IMR-90 (cell line): ENCODE results near the gene AHNAK2. TPM values are rescaled to one million over a fixed set of nuclear protein-coding genes. Genes with fewer than 3 reads are reported as not detected.
"Not testable (repeated sequence)": the region's sequence is repeated elsewhere in the genome, so short reads cannot be mapped to it uniquely, and the experiment has no call there.

ENCODE experiments used
- ATAC-seq: fragments of 200-7000 bp; cut with Tn5 transposase; 2 replicates; pipeline ENCODE4 v1.9.1; 2020; ENCODE audit warnings: low read depth, mild to moderate bottlenecking, moderate library complexity
- BruUV-seq: library from RNA; stranded (reverse); fragments of 400-500 nt; replicated peaks from 2 replicates; lab custom pipeline; 2021; lab: Mats Ljungman, UMichigan
- CTCF ChIA-PET: fragments of 300-600 bp; formaldehyde crosslinking; extraction: SDS; loops from one replicate; lab custom pipeline; 2021; ENCODE audit warnings: antibody characterized with exemption; lab: Yijun Ruan, JAX
- POLR2A ChIA-PET: fragments of 300-600 bp; sonication (Branson Sonifier 250); formaldehyde crosslinking; loops from one replicate; lab custom pipeline; 2022; ENCODE audit warnings: antibody characterized with exemption; ENCODE audit not compliant: unreplicated experiment; lab: Charles Lee
- DNase-seq: peaks from one replicate; pipeline ENCODE4 v3.0.0; 2013
- H2AFZ ChIP-seq: replicated peaks from 2 replicates; pipeline ENCODE3; 2013; ENCODE audit warnings: low read length, mild to moderate bottlenecking; ENCODE audit not compliant: poor library complexity
- H2AK5ac ChIP-seq: 2 replicates; pipeline ENCODE4 v1.6.1; 2013; ENCODE audit warnings: low read depth, low read length, inconsistent platforms
- H2AK9ac ChIP-seq: replicated peaks from 2 replicates; pipeline ENCODE3; 2013; ENCODE audit warnings: mild to moderate bottlenecking, low read depth, low read length, moderate library complexity; ENCODE audit not compliant: poor library complexity
- H2BK120ac ChIP-seq: 2 replicates; pipeline ENCODE4 v1.6.1; 2013; ENCODE audit warnings: low read depth, low read length, inconsistent platforms
- H2BK15ac ChIP-seq: 3 replicates; pipeline ENCODE4 v1.6.1; 2013; ENCODE audit warnings: low read depth, low read length, inconsistent platforms
- H2BK20ac ChIP-seq: 2 replicates; pipeline ENCODE4 v1.6.1; 2013; ENCODE audit warnings: low read depth, mild to moderate bottlenecking, inconsistent platforms, low read length, moderate library complexity
- H2BK5ac ChIP-seq: 2 replicates; pipeline ENCODE4 v1.6.1; 2013; ENCODE audit warnings: mild to moderate bottlenecking, low read depth, low read length, inconsistent platforms; ENCODE audit not compliant: poor library complexity, severe bottlenecking
- H3K14ac ChIP-seq: replicated peaks from 2 replicates; pipeline ENCODE4 v1.6.1; 2013; ENCODE audit warnings: low read depth, low read length, inconsistent platforms
- H3K18ac ChIP-seq: 2 replicates; pipeline ENCODE4 v1.6.1; 2013; ENCODE audit warnings: low read depth, low read length, control low read depth
- H3K23ac ChIP-seq: 2 replicates; pipeline ENCODE4 v1.6.1; 2013; ENCODE audit warnings: low read depth, low read length, inconsistent platforms
- H3K27ac ChIP-seq: 2 replicates; pipeline ENCODE4 v1.5.1; 2013; ENCODE audit warnings: mild to moderate bottlenecking, control low read depth, low read length; ENCODE audit not compliant: insufficient read depth
- H3K27me3 ChIP-seq: 2 replicates; pipeline ENCODE4 v1.6.1; 2013; ENCODE audit warnings: low read length; ENCODE audit not compliant: control insufficient read depth, insufficient read depth
- H3K36me3 ChIP-seq: 2 replicates; pipeline ENCODE4 v1.6.1; 2013; ENCODE audit warnings: low read length, mixed read lengths; ENCODE audit not compliant: control insufficient read depth, insufficient read depth
- H3K4ac ChIP-seq: 2 replicates; pipeline ENCODE4 v1.6.1; 2013; ENCODE audit warnings: low read depth, low read length, inconsistent platforms
- H3K4me1 ChIP-seq: 2 replicates; pipeline ENCODE4 v1.6.1; 2013; ENCODE audit warnings: low read length, mixed read lengths; ENCODE audit not compliant: control insufficient read depth, insufficient read depth
- H3K4me2 ChIP-seq: 2 replicates; pipeline ENCODE4 v1.6.1; 2013; ENCODE audit warnings: low read depth, mild to moderate bottlenecking, control low read depth, low read length, moderate library complexity
- H3K4me3 ChIP-seq: 2 replicates; pipeline ENCODE4 v1.5.1; 2013; ENCODE audit warnings: low read depth, mild to moderate bottlenecking, control low read depth, low read length, moderate library complexity; ENCODE audit not compliant: insufficient read depth
- H3K56ac ChIP-seq: 2 replicates; pipeline ENCODE4 v1.6.1; 2013; ENCODE audit warnings: low read length, inconsistent platforms; ENCODE audit not compliant: insufficient read depth; ENCODE audit errors: extremely low read depth
- H3K79me1 ChIP-seq, 2 experiments: 2 replicates each; pipeline ENCODE4 v1.6.1; 2013; ENCODE audit warnings: low read length in 2 of 2, inconsistent platforms in 1 of 2, low read depth in 1 of 2
- H3K9ac ChIP-seq: 2 replicates; pipeline ENCODE4 v1.6.1; 2013; ENCODE audit warnings: low read depth, low read length, control low read depth
- H3K9me1 ChIP-seq: 2 replicates; pipeline ENCODE4 v1.6.1; 2013; ENCODE audit warnings: low read length, inconsistent platforms; ENCODE audit not compliant: insufficient read depth
- H3K9me3 ChIP-seq: 2 replicates; pipeline ENCODE4 v1.6.1; 2013; ENCODE audit warnings: low read length; ENCODE audit not compliant: control insufficient read depth, insufficient read depth
- H4K20me1 ChIP-seq: 2 replicates; pipeline ENCODE4 v1.6.1; 2013; ENCODE audit warnings: low read length, inconsistent platforms; ENCODE audit not compliant: insufficient read depth
- H4K5ac ChIP-seq: 2 replicates; pipeline ENCODE4 v1.6.1; 2013; ENCODE audit warnings: mild to moderate bottlenecking, low read depth, low read length, control low read depth
- H4K8ac ChIP-seq, 2 experiments: 2 replicates each; pipeline ENCODE4 v1.6.1; 2013; ENCODE audit warnings: low read depth in 2 of 2, low read length in 2 of 2, control low read depth in 1 of 2, inconsistent platforms in 1 of 2
- H4K91ac ChIP-seq: 2 replicates; pipeline ENCODE4 v1.6.1; 2013; ENCODE audit warnings: low read depth, low read length, inconsistent platforms; ENCODE audit not compliant: insufficient read depth
- BHLHE40 ChIP-seq: fragments of 150-350 bp; IDR thresholded peaks from 2 replicates; pipeline ENCODE4 v1.6.1; 2016; ENCODE audit warnings: mild to moderate bottlenecking, low read depth, low read length
- MAZ ChIP-seq: IDR thresholded peaks from 2 replicates; pipeline ENCODE4 v1.6.1; 2012; ENCODE audit warnings: low read depth, mild to moderate bottlenecking, low read length, improper control_type of control experiment, moderate library complexity, borderline replicate concordance
- NFE2L2 ChIP-seq: fragments of 150-350 bp; IDR thresholded peaks from 2 replicates; pipeline ENCODE4 v1.6.1; 2016; ENCODE audit warnings: low read depth, mild to moderate bottlenecking, low read length
- RAD21 ChIP-seq: IDR thresholded peaks from 2 replicates; pipeline ENCODE4 v1.6.1; 2012; ENCODE audit warnings: low read length, improper control_type of control experiment
- RCOR1 ChIP-seq: IDR thresholded peaks from 2 replicates; pipeline ENCODE4 v1.6.1; 2012; ENCODE audit warnings: mild to moderate bottlenecking, low read length, improper control_type of control experiment; ENCODE audit not compliant: insufficient replicate concordance
- RFX5 ChIP-seq: IDR thresholded peaks from 2 replicates; pipeline ENCODE4 v1.8.0; 2012; ENCODE audit warnings: low read depth, mild to moderate bottlenecking, low read length, moderate library complexity
- SMC3 ChIP-seq: fragments of 150-350 bp; IDR thresholded peaks from 2 replicates; pipeline ENCODE4 v1.6.1; 2016; ENCODE audit warnings: low read depth, mild to moderate bottlenecking, antibody characterized with exemption, low read length, moderate library complexity
- WGBS, 2 experiments: methylation state at CpG; one replicate each; pipeline versions ENCODE4 v1.1.5 to v1.1.7; 2013; ENCODE audit warnings: missing lambda C conversion rate in 2 of 2; ENCODE audit not compliant: insufficient read length in 1 of 2; ENCODE audit errors: extremely low coverage in 2 of 2; 5-methylcytosine and 5-hydroxymethylcytosine counted together
- dilution Hi-C: fragments of 300-500 bp; cut with HindIII; formaldehyde crosslinking; loops from one replicate; pipeline ENCODE4 v1.14.3; 2018; ENCODE audit warnings: low sequenced_read_pairs; ENCODE audit not compliant: unreplicated experiment
- in situ Hi-C: fragments of 300-500 bp; cut with MboI; formaldehyde crosslinking; loops from 3 replicates; pipeline ENCODE4 v1.14.3; 2019; ENCODE audit warnings: low sequenced_read_pairs, inconsistent platforms, mixed read lengths
- intact Hi-C: fragments of 100-400 bp; cut with micrococcal nuclease; formaldehyde crosslinking; loops from 2 replicates; pipeline ENCODE4 v1.10.0; 2022
- polyA plus RNA-seq, 3 experiments: library from polyadenylated mRNA; depleted of rRNA; stranded (reverse); fragments of >200 nt; gene quantifications; 2 replicates each; pipeline ENCODE4 v1.2.3, GENCODE V29; 2012; ENCODE audit warnings: low replicate concordance in 1 of 3
- total RNA-seq: library from RNA; depleted of rRNA; stranded (reverse); fragments of >200 nt; gene quantifications from 2 replicates; pipeline ENCODE4 v1.2.3, GENCODE V29; 2012
- TF ChIP-seq, protein P1 (sequence below): conservative IDR thresholded peaks from 2 replicates; pipeline ENCODE4 v1.5.1; 2012; ENCODE audit warnings: mild to moderate bottlenecking, low read depth, low read length, improper control_type of control experiment

AHNAK2 gene
- total and polyA plus RNA-seq, 2 of the 4 experiments (the other 2 are of a cell fraction): 2.6 to 7.9 TPM

DNA sequence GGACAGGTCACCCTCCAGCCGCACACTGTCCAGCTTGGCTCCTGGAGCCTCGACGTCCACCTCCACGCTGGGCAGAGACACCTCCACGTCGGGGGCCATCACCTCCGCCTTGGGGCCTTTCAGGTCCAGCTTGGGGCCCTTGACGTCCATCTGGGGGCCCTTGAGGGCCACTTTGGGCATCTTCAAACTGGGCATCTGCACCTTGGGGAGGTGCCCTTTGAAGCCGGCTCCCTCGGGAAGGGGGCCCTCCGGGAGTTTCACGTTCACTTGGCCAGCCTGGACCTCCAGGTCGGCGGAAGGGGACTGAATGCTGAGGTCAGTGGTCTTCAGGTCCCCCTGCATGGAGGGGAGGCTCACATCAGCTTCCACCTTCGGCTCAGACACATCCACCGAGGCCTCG is 28.2 kb downstream of the AHNAK2 start:
- Histone ChIP-seq H3K27me3 (no peaks in the 10 kb centered on the region), H3K23ac (no peak overlapping the region), H3K9me3 (no peaks in the 10 kb centered on the region), H2AFZ (no peak overlapping the region), H2BK120ac (no peak overlapping the region), H2BK5ac (no peak overlapping the region), H3K56ac (no peak overlapping the region), H4K91ac (no peak overlapping the region), H3K4me3 (no peak overlapping the region), H2BK20ac (no peak overlapping the region), H3K4me1 (no peaks in the 10 kb centered on the region), H4K8ac (no peak overlapping the region), H2AK9ac (no peak overlapping the region), H3K18ac (no peak overlapping the region), H3K4me2 (no peak overlapping the region), H3K9me1 (no peaks in the 10 kb centered on the region), H4K5ac (no peak overlapping the region), H4K20me1 (no peaks in the 10 kb centered on the region), H3K9ac (no peak overlapping the region), H3K36me3 (peaks cover 2% of the 10 kb centered on the region; the same call in 1 of the 2 replicates), H3K27ac (no peak overlapping the region), H3K14ac (no peak overlapping the region), H2AK5ac (no peak overlapping the region), H3K4ac (no peak overlapping the region), H3K79me1 (no peaks in the 10 kb centered on the region), H2BK15ac (no peak overlapping the region)
- WGBS, 2 experiments: 74% methylated on average over 8 of the region's 17 CpGs; no CpG with 5 or more reads in 1 of the 2 experiments
- BruUV-seq: no TSS peak
- no peak for DNase-seq
- dilution Hi-C loops (no loop called here), intact Hi-C loops (no loop called here), in situ Hi-C loops (no loop called here)
- no peak for ATAC-seq
- CTCF ChIA-PET: no interaction called here
- POLR2A ChIA-PET: no interaction called here
- no peak for TF ChIP-seq RAD21
- no peak for TF ChIP-seq NFE2L2
- no peak for TF ChIP-seq MAZ
- no peak for TF ChIP-seq SMC3
- TF ChIP-seq RFX5: no peak
- TF ChIP-seq, protein P1, sequence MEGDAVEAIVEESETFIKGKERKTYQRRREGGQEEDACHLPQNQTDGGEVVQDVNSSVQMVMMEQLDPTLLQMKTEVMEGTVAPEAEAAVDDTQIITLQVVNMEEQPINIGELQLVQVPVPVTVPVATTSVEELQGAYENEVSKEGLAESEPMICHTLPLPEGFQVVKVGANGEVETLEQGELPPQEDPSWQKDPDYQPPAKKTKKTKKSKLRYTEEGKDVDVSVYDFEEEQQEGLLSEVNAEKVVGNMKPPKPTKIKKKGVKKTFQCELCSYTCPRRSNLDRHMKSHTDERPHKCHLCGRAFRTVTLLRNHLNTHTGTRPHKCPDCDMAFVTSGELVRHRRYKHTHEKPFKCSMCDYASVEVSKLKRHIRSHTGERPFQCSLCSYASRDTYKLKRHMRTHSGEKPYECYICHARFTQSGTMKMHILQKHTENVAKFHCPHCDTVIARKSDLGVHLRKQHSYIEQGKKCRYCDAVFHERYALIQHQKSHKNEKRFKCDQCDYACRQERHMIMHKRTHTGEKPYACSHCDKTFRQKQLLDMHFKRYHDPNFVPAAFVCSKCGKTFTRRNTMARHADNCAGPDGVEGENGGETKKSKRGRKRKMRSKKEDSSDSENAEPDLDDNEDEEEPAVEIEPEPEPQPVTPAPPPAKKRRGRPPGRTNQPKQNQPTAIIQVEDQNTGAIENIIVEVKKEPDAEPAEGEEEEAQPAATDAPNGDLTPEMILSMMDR: no peak
- TF ChIP-seq RCOR1: no peak
- no peak for TF ChIP-seq BHLHE40

DNA sequence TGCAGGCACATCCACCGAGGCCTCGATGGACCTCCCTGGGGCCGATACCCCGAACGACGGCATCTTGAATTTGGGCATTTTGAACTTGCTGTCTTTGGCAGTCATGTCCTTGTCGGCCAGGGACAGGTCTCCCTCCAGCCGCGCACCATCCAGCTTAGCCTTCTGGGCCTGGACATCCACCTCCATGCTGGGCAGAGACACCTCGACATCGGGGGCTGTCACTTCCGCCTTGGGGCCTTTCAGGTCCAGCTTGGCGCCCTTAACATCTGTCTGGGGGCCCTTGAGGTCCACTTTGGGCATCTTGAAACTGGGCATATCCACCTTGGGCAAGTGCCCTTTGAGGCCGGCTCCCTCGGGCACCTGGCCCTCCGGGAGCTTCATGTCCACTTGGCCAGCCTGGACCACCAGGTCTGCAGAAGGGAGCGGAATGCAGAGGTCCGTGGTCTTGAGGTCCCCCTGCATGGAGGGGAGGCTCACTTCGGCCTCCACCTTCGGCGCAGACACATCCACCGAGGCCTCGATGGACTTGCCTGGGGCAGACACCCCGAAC is 28.7 kb downstream of the AHNAK2 start:
- BruUV-seq, CTCF ChIA-PET, H3K56ac ChIP-seq, POLR2A ChIA-PET, in situ Hi-C loops, H3K79me1 ChIP-seq, H3K27ac ChIP-seq, H2BK15ac ChIP-seq, H3K23ac ChIP-seq, H3K4me2 ChIP-seq, H4K8ac ChIP-seq, H3K36me3 ChIP-seq, H2AFZ ChIP-seq, H4K20me1 ChIP-seq, H2BK120ac ChIP-seq, H3K9me1 ChIP-seq, DNase-seq, H3K9ac ChIP-seq, H2AK5ac ChIP-seq, ATAC-seq, H4K5ac ChIP-seq, intact Hi-C loops, dilution Hi-C loops, H3K9me3 ChIP-seq, H3K27me3 ChIP-seq, H2AK9ac ChIP-seq, H3K4ac ChIP-seq, H3K14ac ChIP-seq, H2BK5ac ChIP-seq, H3K18ac ChIP-seq, H3K4me3 ChIP-seq, H3K4me1 ChIP-seq, H2BK20ac ChIP-seq, H4K91ac ChIP-seq: not testable (repeated sequence)
- WGBS, 2 experiments: no CpG with 5 or more reads among the region's 24 CpGs
